Liver (tissue), 9 donors: ENCODE measurements around the gene VSTM2L. TPM values are rescaled to one million over a fixed set of nuclear protein-coding genes. Genes with fewer than 3 reads are reported as not detected.
A peak's percentile ranks its signal among the peaks of the same experiment; 100 is the strongest.

ENCODE experiments used
- DNase-seq: peaks from one replicate; pipeline ENCODE4 v3.0.0-alpha.2; 2017; ENCODE audit warnings: low spot score
- H3K27ac ChIP-seq, 2 donors: one replicate each; pipeline ENCODE4 v1.7.0; 2013; ENCODE audit warnings: inconsistent platforms in 2 of 2, low read length in 2 of 2, control low read depth in 1 of 2, low read depth in 1 of 2, mild to moderate bottlenecking in 1 of 2
- H3K27me3 ChIP-seq, 4 donors: one replicate each; pipeline versions ENCODE4 v1.6.1 to v1.7.0; 2013; ENCODE audit warnings: low read length in 3 of 4, inconsistent platforms in 1 of 4, mild to moderate bottlenecking in 1 of 4, moderate library complexity in 1 of 4; ENCODE audit not compliant: control insufficient read depth in 4 of 4, insufficient read depth in 4 of 4
- H3K36me3 ChIP-seq, 4 donors: one replicate each; pipeline versions ENCODE4 v1.6.1 to v1.7.0; 2013; ENCODE audit warnings: low read length in 3 of 4, mild to moderate bottlenecking in 3 of 4, low read depth in 1 of 4, moderate library complexity in 1 of 4; ENCODE audit not compliant: control insufficient read depth in 4 of 4, insufficient read depth in 3 of 4
- H3K4me1 ChIP-seq, 4 donors: one replicate each; pipeline versions ENCODE4 v1.6.1 to v1.7.0; 2013; ENCODE audit warnings: low read length in 3 of 4, mild to moderate bottlenecking in 3 of 4, moderate library complexity in 1 of 4; ENCODE audit not compliant: control insufficient read depth in 4 of 4, insufficient read depth in 4 of 4
- H3K4me3 ChIP-seq, 3 donors: one replicate each; pipeline versions ENCODE4 v1.6.1 to v1.7.0; 2013; ENCODE audit warnings: low read length in 3 of 3, control low read depth in 1 of 3, low read depth in 1 of 3, mild to moderate bottlenecking in 1 of 3
- H3K9ac ChIP-seq, 2 donors: one replicate each; pipeline ENCODE4 v1.7.0; 2013; ENCODE audit warnings: low read length in 2 of 2, mild to moderate bottlenecking in 2 of 2, moderate library complexity in 2 of 2, control low read depth in 1 of 2, low read depth in 1 of 2
- H3K9me3 ChIP-seq, 4 donors: one replicate each; pipeline versions ENCODE4 v1.6.1 to v1.7.0; 2013; ENCODE audit warnings: low read length in 3 of 4; ENCODE audit not compliant: control insufficient read depth in 4 of 4
- EGR1 ChIP-seq, 2 donors: IDR thresholded peaks; 2 replicates each; pipeline ENCODE4 v1.6.1; 2016 to 2018; ENCODE audit warnings: antibody characterized with exemption in 2 of 2, low read depth in 2 of 2
- FOXA2 ChIP-seq: IDR thresholded peaks from 2 replicates; pipeline ENCODE4 v1.6.1; 2016; ENCODE audit warnings: antibody characterized with exemption
- GABPA ChIP-seq, 2 donors: IDR thresholded peaks in 1 of 2; conservative IDR thresholded peaks in 1 of 2; 2 replicates each; pipeline ENCODE4 v1.6.1; 2016; ENCODE audit warnings: antibody characterized with exemption in 2 of 2, mild to moderate bottlenecking in 1 of 2, moderate library complexity in 1 of 2
- HNF4A ChIP-seq, 2 donors: conservative IDR thresholded peaks; 2 replicates each; pipeline ENCODE4 v1.6.1; 2016; ENCODE audit warnings: antibody characterized with exemption in 2 of 2, mild to moderate bottlenecking in 2 of 2
- HNF4G ChIP-seq: IDR thresholded peaks from 2 replicates; pipeline ENCODE4 v1.6.1; 2016; ENCODE audit warnings: antibody characterized with exemption
- JUND ChIP-seq, 2 donors: IDR thresholded peaks; 2 replicates each; pipeline ENCODE4 v1.6.1; 2016; ENCODE audit warnings: antibody characterized with exemption in 2 of 2
- NR2F2 ChIP-seq: IDR thresholded peaks from 2 replicates; pipeline ENCODE4 v1.6.1; 2016; ENCODE audit warnings: antibody characterized with exemption
- RAD21 ChIP-seq, 2 donors: IDR thresholded peaks; 2 replicates each; pipeline ENCODE4 v1.6.1; 2016; ENCODE audit warnings: antibody characterized with exemption in 2 of 2, mild to moderate bottlenecking in 2 of 2
- RXRA ChIP-seq, 2 donors: IDR thresholded peaks; 2 replicates each; pipeline ENCODE4 v1.6.1; 2017 to 2018; ENCODE audit warnings: antibody characterized with exemption in 2 of 2, mild to moderate bottlenecking in 1 of 2
- SP1 ChIP-seq: IDR thresholded peaks from 2 replicates; pipeline ENCODE4 v1.6.1; 2018; ENCODE audit warnings: antibody characterized with exemption, mild to moderate bottlenecking
- TAF1 ChIP-seq: conservative IDR thresholded peaks from 2 replicates; pipeline ENCODE4 v1.6.1; 2016; ENCODE audit warnings: antibody characterized with exemption, mild to moderate bottlenecking
- YY1 ChIP-seq: IDR thresholded peaks from 2 replicates; pipeline ENCODE4 v1.6.1; 2016; ENCODE audit warnings: antibody characterized with exemption, mild to moderate bottlenecking
- ZBTB33 ChIP-seq: IDR thresholded peaks from 2 replicates; pipeline ENCODE4 v1.6.1; 2016; ENCODE audit warnings: antibody characterized with exemption
- WGBS: extraction: QIAGEN DNeasy Blood & Tissue Kit; methylation state at CpG from one replicate; pipeline ENCODE4 v1.1.7; 2013; 5-methylcytosine and 5-hydroxymethylcytosine counted together
- polyA plus RNA-seq, 2 donors: library from polyadenylated mRNA; stranded (reverse) in 1 of 2; unstranded in 1 of 2; fragments of 200-250 nt in 1 of 2; fragments of >200 nt in 1 of 2; fragmentation: Nextera tagmentation in 1 of 2; extraction: Ambion mirVana in 1 of 2; gene quantifications; one replicate each; pipeline versions ENCODE4 v1.2.1 to v1.2.3, GENCODE V29; 2013 to 2015
- total RNA-seq, 2 donors: library from RNA; depleted of rRNA; stranded (reverse); fragments of >200 nt; gene quantifications; one replicate each; pipeline ENCODE4 v1.2.3, GENCODE V29; 2014
- TF ChIP-seq, protein P1 (sequence below): fragments of 150-350 bp; IDR thresholded peaks from 2 replicates; pipeline ENCODE4 v1.5.1; 2017; ENCODE audit warnings: improper control_type of control experiment, low read depth, low read length; ENCODE audit not compliant: missing input control
- TF ChIP-seq, protein P2 (sequence below): IDR thresholded peaks from 2 replicates; pipeline ENCODE4 v1.6.1; 2016; ENCODE audit warnings: antibody characterized with exemption
- TF ChIP-seq, protein P3 (sequence below): IDR thresholded peaks from 2 replicates; pipeline ENCODE4 v1.6.1; 2016; ENCODE audit warnings: antibody characterized with exemption, mild to moderate bottlenecking
- donor health status: healthy.
- donor health status: healthy.
- donor health status: healthy.
- donor health status: healthy.
- donor health status: healthy.

The VSTM2L gene
- total and polyA plus RNA-seq, 4 donors = 0.31 to 0.79 (median 0.56) TPM

GRCh38 chr20:37991157-37991866 is 88.4 kb downstream of the VSTM2L start:
- Histone ChIP-seq H3K27ac (no peak overlapping the region), H3K9me3 (no peaks in the 10 kb centered on the region), H3K4me3 (no peak overlapping the region), H3K9ac (peak overlapping the region in 1 of 2 donors; percentile 12), H3K36me3 (peaks cover 6 to 22% (median 14%) of the 10 kb centered on the region in 4 donors), H3K27me3 (no peaks in the 10 kb centered on the region), H3K4me1 (peaks cover 8 to 54% (median 35%) of the 10 kb centered on the region in 4 donors)
- peak; percentile 19 for DNase-seq
- 86% methylated on average over 4 of the region's 4 CpGs for WGBS
- TF ChIP-seq SP1 (no peak), HNF4A (conservative IDR thresholded peaks at IDR 0.05) (no peak), RAD21 (IDR thresholded peaks at IDR 0.05) (no peak), FOXA2 (no peak), RXRA (IDR thresholded peaks at IDR 0.05) (no peak), TAF1 (no peak), ZBTB33 (no peak), GABPA (IDR thresholded peaks at IDR 0.05 in 1 of 2, conservative IDR thresholded peaks at IDR 0.05 in 1 of 2) (no peak), NR2F2 (no peak), EGR1 (IDR thresholded peaks at IDR 0.05; ENCODE audit: low read depth in 2 of 2) (no peak), JUND (IDR thresholded peaks at IDR 0.05) (no peak), YY1 (no peak)
- TF ChIP-seq, protein P1, sequence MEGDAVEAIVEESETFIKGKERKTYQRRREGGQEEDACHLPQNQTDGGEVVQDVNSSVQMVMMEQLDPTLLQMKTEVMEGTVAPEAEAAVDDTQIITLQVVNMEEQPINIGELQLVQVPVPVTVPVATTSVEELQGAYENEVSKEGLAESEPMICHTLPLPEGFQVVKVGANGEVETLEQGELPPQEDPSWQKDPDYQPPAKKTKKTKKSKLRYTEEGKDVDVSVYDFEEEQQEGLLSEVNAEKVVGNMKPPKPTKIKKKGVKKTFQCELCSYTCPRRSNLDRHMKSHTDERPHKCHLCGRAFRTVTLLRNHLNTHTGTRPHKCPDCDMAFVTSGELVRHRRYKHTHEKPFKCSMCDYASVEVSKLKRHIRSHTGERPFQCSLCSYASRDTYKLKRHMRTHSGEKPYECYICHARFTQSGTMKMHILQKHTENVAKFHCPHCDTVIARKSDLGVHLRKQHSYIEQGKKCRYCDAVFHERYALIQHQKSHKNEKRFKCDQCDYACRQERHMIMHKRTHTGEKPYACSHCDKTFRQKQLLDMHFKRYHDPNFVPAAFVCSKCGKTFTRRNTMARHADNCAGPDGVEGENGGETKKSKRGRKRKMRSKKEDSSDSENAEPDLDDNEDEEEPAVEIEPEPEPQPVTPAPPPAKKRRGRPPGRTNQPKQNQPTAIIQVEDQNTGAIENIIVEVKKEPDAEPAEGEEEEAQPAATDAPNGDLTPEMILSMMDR = no peak
- TF ChIP-seq, protein P2, sequence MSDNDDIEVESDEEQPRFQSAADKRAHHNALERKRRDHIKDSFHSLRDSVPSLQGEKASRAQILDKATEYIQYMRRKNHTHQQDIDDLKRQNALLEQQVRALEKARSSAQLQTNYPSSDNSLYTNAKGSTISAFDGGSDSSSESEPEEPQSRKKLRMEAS = no peak
- TF ChIP-seq, protein P3, sequence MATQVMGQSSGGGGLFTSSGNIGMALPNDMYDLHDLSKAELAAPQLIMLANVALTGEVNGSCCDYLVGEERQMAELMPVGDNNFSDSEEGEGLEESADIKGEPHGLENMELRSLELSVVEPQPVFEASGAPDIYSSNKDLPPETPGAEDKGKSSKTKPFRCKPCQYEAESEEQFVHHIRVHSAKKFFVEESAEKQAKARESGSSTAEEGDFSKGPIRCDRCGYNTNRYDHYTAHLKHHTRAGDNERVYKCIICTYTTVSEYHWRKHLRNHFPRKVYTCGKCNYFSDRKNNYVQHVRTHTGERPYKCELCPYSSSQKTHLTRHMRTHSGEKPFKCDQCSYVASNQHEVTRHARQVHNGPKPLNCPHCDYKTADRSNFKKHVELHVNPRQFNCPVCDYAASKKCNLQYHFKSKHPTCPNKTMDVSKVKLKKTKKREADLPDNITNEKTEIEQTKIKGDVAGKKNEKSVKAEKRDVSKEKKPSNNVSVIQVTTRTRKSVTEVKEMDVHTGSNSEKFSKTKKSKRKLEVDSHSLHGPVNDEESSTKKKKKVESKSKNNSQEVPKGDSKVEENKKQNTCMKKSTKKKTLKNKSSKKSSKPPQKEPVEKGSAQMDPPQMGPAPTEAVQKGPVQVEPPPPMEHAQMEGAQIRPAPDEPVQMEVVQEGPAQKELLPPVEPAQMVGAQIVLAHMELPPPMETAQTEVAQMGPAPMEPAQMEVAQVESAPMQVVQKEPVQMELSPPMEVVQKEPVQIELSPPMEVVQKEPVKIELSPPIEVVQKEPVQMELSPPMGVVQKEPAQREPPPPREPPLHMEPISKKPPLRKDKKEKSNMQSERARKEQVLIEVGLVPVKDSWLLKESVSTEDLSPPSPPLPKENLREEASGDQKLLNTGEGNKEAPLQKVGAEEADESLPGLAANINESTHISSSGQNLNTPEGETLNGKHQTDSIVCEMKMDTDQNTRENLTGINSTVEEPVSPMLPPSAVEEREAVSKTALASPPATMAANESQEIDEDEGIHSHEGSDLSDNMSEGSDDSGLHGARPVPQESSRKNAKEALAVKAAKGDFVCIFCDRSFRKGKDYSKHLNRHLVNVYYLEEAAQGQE = no peak

GRCh38 chr20:37991908-37992307 is 89.0 kb downstream of the VSTM2L start:
- H3K36me3 ChIP-seq = peaks cover 6 to 28% (median 18%) of the 10 kb centered on the region in 4 donors
- H3K27ac ChIP-seq = no peak overlapping the region
- no peaks in the 10 kb centered on the region for H3K9me3 ChIP-seq
- 96% methylated on average over 4 of the region's 4 CpGs for WGBS
- H3K9ac ChIP-seq = no peak overlapping the region
- peaks cover 8 to 48% (median 29%) of the 10 kb centered on the region in 4 donors for H3K4me1 ChIP-seq
- DNase-seq = no peak
- H3K4me3 ChIP-seq = no peak overlapping the region
- no peaks in the 10 kb centered on the region for H3K27me3 ChIP-seq
- no peak for TF ChIP-seq HNF4G
- no peak for TF ChIP-seq RAD21 (IDR thresholded peaks at IDR 0.05)
- TF ChIP-seq SP1 = no peak
- TF ChIP-seq GABPA (IDR thresholded peaks at IDR 0.05 in 1 of 2, conservative IDR thresholded peaks at IDR 0.05 in 1 of 2) = no peak
- no peak for TF ChIP-seq FOXA2
- TF ChIP-seq EGR1 (IDR thresholded peaks at IDR 0.05; ENCODE audit: low read depth in 2 of 2) = no peak
- TF ChIP-seq RXRA (IDR thresholded peaks at IDR 0.05) = no peak
- TF ChIP-seq ZBTB33 = no peak
- no peak for TF ChIP-seq NR2F2
- TF ChIP-seq, protein P1 = no peak
- no peak for TF ChIP-seq JUND (IDR thresholded peaks at IDR 0.05)
- TF ChIP-seq, protein P2 = no peak
